ENCODE measurements around the gene LPCAT1.
"Not testable (repeated sequence)": the region's sequence is repeated elsewhere in the genome, so short reads cannot be mapped to it uniquely, and the experiment has no call there.

The LPCAT1 gene

DNA sequence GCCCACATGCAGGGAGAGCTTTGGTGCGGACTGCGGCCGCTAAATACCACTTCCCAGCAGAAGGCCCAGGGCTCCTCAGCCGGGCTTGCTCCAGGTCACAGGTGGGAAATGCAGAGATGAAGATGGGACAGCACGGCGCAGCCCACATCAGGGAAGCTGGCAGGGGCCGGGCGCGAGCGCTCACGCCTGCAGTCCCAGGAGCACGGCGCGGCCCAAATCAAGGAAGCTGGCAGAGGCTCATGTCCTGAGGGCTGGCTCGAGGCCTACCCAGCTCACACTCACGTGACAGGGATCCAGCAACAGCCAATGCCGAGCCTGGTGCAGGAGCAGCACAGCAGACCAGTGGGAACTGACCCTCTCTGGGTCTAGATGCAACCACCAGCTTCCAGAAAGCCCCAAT is 16.3 kb downstream of the LPCAT1 start:
- DNase-seq: no peak

DNA sequence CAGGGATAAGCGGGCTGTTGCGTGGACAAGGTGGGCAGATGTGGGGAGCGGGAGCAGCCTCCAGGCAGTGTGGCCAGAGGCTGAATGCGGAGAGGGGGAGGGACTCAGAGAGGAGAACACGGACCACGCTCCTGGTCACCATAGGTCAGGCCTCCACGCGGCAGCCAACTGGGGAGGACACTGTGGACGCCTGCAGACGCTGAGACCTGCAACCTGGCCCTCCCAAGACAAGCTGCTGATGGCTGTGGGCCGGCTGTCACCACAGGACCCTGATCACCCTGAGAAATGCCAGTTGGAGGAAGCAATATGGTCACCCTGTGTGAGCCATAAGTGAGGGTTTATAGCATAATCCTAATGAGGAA is 16.8 kb downstream of the LPCAT1 start:
- no peak for DNase-seq

DNA sequence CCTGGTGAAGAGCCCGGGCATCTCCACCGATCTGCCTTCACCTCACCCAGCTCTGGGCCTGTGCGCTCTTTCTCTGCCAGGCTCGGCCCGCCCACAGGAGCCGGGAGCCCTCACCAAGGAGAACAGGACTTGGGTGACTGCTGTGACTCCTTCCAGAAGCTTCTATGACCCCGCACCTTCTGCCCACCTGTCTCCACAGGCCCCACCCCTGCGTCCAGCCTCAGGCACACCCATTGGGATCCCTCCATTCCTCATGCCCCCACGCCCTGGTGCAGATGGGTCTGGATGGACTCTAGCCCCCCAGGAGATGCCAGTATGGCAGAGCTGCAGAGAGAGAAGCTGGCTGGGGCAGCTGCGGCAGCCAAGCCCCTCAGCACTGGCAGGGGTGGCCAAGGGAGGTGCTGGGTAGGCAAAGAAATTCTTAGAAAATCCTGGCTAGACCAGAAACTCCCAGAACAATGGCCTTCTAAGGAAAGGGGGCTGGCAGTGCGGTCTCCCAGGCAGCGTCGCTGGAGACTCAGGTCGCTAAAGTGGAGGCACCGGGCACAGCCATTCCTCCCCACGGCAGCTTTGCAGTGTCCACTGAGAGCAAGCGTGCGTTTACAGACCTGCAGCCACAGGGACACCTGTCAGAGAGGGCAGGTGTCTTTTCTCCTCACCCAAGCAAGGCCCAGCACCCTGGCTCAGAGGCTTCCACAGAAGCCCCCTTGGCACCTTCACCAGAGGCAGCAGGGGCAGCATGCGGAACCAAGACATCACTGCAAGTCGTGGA is 17.3 kb downstream of the LPCAT1 start:
- DNase-seq: no peak

DNA sequence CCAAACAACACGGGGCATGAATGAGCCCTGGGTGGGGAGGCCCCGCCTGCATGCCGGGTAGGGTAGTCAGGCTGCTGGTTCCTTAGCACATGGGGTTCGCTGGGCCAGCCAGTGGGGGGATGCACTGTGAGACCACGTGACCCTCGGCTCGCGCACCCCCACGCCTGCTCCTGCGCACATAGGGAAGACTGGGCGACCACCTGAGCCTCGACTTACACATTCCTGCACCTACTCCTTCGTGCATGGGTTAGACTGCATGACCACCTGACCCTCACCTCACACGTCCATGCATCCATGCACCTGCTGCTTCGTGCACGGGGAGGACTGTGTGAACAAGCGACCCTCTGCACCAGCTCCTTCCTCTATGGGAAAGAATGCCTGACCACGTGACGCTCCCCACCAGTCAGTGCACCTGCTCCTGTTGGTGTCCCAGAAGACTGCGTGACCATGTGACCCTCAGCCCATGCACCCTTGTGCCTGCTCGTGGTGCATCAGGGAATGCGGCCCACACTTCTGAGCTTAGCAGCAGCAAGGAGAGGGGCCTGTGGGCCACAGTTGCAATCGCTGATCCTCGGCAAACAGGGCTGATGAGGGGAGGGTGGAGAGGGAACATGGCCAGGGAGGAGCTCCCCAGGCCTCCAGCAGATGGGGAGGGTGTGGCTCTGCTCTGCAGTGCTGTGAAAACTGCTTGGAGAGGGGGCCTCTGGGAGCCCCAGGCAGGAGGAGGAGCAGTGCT is 18.1 kb downstream of the LPCAT1 start:
- peak; percentile 59 for DNase-seq

- not testable (repeated sequence) for DNase-seq
These were observed 18.7 kb downstream of the LPCAT1 start for GRCh38 chr5:1505089-1505488.

DNA sequence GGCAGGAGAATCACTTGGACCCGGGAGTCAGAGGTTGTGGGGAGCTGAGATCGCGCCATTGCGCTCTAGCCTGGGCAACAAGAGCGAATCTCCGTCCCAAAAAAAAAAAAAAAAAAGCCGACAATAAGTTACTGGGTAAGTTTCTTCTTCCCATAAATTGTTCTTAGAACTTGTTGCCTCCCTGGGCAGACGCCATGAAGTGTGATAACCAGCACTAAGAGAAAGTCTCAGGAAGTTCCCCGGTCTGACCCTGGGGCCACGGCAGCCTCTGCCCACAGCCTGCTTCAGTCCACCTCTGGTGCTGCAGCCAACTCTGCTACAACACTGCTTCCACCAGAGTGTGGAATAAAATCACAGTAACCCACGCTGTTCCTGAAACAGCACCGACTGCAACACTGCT is 19.1 kb downstream of the LPCAT1 start:
- DNase-seq: no peak

GRCh38 chr5:1504069-1504595 is 19.6 kb downstream of the LPCAT1 start:
- no peak for DNase-seq

GRCh38 chr5:1503241-1504068 is 20.3 kb downstream of the LPCAT1 start:
- no peak for DNase-seq

- DNase-seq: no peak
These were observed 21.0 kb downstream of the LPCAT1 start for GRCh38 chr5:1502737-1503120.

DNA sequence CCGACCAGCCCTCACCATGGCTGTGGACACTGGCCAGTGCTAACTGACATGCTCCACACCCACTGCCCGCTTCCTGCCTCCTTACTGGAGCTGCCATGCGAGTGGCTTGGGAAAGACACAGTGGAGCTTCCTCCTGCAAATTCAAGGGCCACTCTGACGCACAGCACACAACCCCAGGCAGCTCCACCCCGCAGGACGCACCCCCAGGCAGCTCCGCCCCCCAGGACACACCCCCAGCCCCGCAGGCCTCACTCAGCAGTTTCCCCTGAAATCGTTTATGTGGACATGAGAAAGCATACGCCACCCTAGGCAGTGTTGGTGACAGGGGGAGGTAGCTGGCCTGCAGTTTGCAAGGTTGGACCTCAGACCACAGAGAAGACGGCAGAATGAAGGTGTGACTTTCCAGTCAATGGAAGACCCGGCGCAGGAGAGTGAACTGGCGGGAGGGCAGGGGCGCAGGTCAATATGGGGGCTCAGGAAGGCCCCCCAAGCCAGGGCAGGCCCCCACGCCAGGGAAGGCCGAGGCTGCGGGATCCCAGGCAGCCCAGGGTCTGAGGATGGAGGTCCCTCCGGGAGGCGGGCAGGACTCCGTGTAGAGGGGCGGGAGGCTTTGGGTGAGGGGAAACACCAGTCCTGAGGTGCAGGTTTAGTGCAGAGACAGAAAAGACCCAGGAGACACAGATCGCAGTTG is 21.6 kb downstream of the LPCAT1 start:
- DNase-seq: no peak

- no peak for DNase-seq
These were observed 22.3 kb downstream of the LPCAT1 start for GRCh38 chr5:1501372-1502045.

- no peak for DNase-seq
These were observed 23.2 kb downstream of the LPCAT1 start for GRCh38 chr5:1500411-1501091.

DNA sequence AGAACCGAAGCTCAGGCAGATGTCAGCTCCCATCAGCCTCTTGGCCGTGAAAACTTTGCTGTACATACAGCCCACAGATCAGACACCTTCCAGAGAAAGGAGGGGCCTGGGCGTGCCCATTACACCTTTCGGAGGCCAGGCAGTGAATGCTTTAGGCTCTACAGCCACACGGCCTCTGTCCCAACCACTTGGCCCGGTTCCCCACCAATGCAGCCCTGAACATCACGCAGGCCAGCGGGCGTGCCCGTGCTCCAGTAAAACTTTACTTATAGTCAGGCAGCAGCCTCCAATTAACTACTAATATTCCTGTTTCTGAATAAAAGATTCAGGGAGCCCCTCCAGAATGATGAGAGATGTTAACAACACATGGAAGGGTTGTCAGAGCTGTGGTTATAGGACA is 23.9 kb downstream of the LPCAT1 start:
- DNase-seq: no peak

DNA sequence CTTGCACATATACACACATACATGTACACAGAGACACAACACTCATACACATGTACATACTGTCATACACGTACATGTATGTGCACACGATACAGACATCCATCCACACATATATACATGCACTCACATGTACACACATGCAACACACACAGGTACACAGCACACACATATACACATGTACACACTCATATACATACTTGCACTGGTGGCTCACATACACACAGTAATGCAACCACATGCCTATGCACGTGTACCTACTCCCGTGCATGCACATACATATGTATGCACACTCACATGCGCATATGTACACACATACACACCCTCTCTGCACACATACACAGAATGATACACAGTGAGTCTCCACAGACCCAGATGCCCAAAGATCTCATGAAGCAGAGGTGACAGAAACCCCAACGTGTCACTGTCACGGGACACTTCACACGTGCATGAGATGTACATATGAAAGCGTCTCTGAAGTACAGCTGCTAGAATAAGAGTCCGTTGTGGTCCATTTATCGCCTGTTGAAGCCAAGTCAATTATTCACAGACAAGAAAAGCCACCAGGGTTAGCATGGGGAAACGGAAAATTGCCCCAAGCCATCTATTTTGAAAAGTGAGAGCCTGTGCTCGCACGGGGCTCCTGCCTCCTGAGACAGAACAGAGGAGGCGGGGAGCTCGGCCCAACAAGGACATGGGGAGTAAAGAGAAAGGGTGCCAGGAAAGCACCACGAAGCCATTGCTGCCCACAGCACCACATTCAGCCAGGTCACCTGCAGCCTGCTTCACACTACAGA is 24.9 kb downstream of the LPCAT1 start:
- no peak for DNase-seq

DNA sequence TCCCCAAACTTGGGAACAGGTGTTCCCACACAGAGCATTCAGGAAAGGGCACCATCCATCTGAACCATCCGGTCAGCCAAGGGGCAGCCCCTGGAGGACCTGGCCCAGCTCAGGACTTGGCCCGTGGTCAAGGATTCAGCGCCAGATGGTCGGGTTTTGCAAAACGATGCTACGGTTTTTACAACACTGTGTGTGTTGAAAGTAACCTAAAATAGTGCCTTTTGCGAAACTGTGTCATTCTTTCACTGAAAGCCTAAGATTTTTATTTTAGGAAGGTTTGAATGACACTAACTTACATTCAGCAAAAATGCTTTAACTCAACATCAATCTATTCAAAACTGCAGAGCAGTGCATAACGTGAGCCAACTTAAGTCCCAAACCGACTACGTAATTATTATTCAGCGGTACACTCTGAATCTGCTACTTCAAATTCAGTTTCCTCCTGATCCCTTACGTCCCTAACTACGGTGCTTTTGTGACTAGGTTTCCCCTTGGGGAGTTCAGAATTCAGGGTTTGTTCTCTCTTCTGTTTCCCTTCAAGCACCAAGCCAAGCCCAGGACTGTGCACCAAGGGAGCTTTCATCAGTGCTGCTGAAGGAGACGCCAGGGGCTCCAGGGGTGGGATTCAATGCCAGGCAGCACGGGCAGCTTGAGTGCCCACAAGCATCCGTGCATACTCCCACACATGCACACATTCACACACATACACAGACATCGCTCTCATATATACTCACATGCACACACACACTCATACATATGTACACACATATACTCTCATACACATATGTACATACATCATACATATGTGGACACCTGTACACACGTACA is 25.8 kb downstream of the LPCAT1 start:
- no peak for DNase-seq

DNA sequence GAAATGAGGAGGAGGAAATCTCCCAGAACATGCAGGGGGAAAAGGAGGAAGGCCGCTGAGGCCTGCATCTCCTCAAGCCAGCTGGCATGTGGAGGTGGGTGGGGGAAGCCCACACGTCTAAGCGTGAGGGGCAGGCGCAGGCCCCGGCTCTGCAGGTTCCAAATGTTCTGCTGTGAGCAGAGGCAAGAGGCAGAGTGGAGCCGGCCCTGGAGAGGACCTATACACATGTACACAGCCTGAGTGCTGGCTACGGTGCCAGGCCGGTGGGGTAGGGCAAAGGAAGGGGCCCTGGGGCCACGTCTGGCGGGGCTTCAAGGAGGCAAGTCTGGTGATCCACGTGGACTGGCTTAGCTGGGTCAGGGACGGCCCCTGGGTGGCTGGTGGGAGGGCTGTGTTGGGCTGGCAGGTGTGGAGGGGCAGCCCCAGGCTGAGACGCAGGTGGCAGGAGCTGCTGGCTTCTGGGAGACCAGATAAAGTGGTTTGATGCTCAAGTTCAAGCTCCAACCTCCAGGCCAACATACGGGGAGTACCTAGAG is 26.4 kb downstream of the LPCAT1 start:
- DNase-seq: no peak

DNA sequence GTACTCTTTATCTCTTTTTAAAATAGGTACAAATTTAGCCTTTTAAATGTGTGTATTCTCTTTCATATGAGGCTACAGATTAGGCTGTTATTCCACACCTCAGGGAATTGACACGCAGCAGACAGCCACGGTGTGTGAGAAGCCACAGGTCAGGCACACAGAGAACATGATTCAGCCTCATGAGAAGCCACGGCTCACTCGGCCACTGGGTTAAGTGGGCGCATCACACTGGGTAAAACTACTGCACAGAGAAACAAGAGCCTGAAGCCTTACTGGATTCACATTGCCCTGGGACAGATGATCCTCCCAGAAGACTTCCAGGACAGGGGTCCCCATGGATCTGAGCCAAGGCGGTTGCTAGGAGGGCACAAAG is 28.2 kb downstream of the LPCAT1 start:
- DNase-seq: no peak

GRCh38 chr5:1494780-1495524 is 28.8 kb downstream of the LPCAT1 start:
- no peak for DNase-seq

- no peak for DNase-seq
These were observed 29.8 kb downstream of the LPCAT1 start for GRCh38 chr5:1493941-1494340.

Data from DMS 273 treated with DMSO at 0.1 percent for 48 hours (cell line).